Ishikawa (cell line): ENCODE results near the gene S100A13.

Experiments used
- CEBPB ChIP-seq: IDR thresholded peaks from 2 replicates; pipeline ENCODE4 v1.6.1; 2012
- CREB1 ChIP-seq: IDR thresholded peaks from 2 replicates; pipeline ENCODE4 v1.6.1; 2012; ENCODE audit warnings: low read depth
- EGR1 ChIP-seq: IDR thresholded peaks from 2 replicates; pipeline ENCODE4 v1.6.1; 2012
- EP300 ChIP-seq: IDR thresholded peaks from 2 replicates; pipeline ENCODE4 v1.6.1; 2012; ENCODE audit warnings: borderline replicate concordance
- FOXM1 ChIP-seq: IDR thresholded peaks from 2 replicates; pipeline ENCODE4 v1.6.1; 2012; ENCODE audit warnings: low read depth, borderline replicate concordance
- MAX ChIP-seq: IDR thresholded peaks from 2 replicates; pipeline ENCODE4 v1.6.1; 2012
- NFIC ChIP-seq: IDR thresholded peaks from 2 replicates; pipeline ENCODE4 v1.6.1; 2012
- RAD21 ChIP-seq: IDR thresholded peaks from 2 replicates; pipeline ENCODE4 v1.6.1; 2012; ENCODE audit warnings: low read depth
- REST ChIP-seq: IDR thresholded peaks from 2 replicates; pipeline ENCODE4 v1.6.1; 2012; ENCODE audit warnings: low read depth, mild to moderate bottlenecking
- TAF1 ChIP-seq: IDR thresholded peaks from 2 replicates; pipeline ENCODE4 v1.6.1; 2012; ENCODE audit warnings: low read depth, mild to moderate bottlenecking
- TCF12 ChIP-seq: IDR thresholded peaks from 2 replicates; pipeline ENCODE4 v1.6.1; 2012; ENCODE audit warnings: low read depth
- TEAD4 ChIP-seq: IDR thresholded peaks from 2 replicates; pipeline ENCODE4 v1.6.1; 2012
- USF1 ChIP-seq: IDR thresholded peaks from 2 replicates; pipeline ENCODE4 v1.6.1; 2012
- YY1 ChIP-seq: IDR thresholded peaks from 2 replicates; pipeline ENCODE4 v1.6.1; 2012; ENCODE audit warnings: low read depth
- ZBTB7A ChIP-seq: IDR thresholded peaks from 2 replicates; pipeline ENCODE4 v1.6.1; 2012; ENCODE audit warnings: low read depth

Gene S100A13

GRCh38 chr1:153629343-153629665 is 2.0 kb upstream of the S100A13 start:
- TF ChIP-seq MAX = no peak
- TF ChIP-seq NFIC = no peak
- TF ChIP-seq TCF12 = no peak
- no peak for TF ChIP-seq FOXM1
- TF ChIP-seq TEAD4 = no peak
- TF ChIP-seq REST = no peak
- no peak for TF ChIP-seq EP300
- no peak for TF ChIP-seq CREB1

- TF ChIP-seq EP300 (no peak), CEBPB (no peak), YY1 (no peak), ZBTB7A (no peak), TEAD4 (no peak), TCF12 (no peak), RAD21 (no peak), NFIC (no peak), TAF1 (no peak), MAX (no peak), USF1 (no peak), CREB1 (no peak)
Measured at GRCh38 chr1:153628638-153629342, 1.5 kb upstream of the S100A13 start.

GRCh38 chr1:153627715-153628626 is 666 bp upstream of the S100A13 start, which contains the start of gene S100A1:
Gene S100A1, plus strand, starts transcription at chr1:153628434. Its CDS starts 2,088 bp downstream, at chr1:153630522.
- TF ChIP-seq ZBTB7A (peak; percentile 97), CREB1 (no peak), YY1 (no peak), EGR1 (no peak), USF1 (no peak), EP300 (no peak), TEAD4 (no peak), TAF1 (0 out of 2 replicates have a peak, but pooled peaks have one; percentile 38), MAX (no peak), FOXM1 (no peak), REST (no peak), CEBPB (no peak), TCF12 (no peak), NFIC (no peak), RAD21 (peak; percentile 12; the same call in 1 of the 2 replicates)

GRCh38 chr1:153626477-153626903 is 815 bp downstream of the S100A13 start:
- TF ChIP-seq RAD21 = no peak
- no peak for TF ChIP-seq EP300
- no peak for TF ChIP-seq TEAD4
- TF ChIP-seq YY1 = no peak
- TF ChIP-seq TCF12 = no peak
- no peak for TF ChIP-seq EGR1
- no peak for TF ChIP-seq ZBTB7A
- TF ChIP-seq USF1 = no peak
- TF ChIP-seq TAF1 = no peak
